ENCODE measurements around the gene NUTF2. TPM values are rescaled to one million over a fixed set of nuclear protein-coding genes. Genes with fewer than 3 reads are reported as not detected.

The NUTF2 gene
- total RNA-seq, 1 donor from 2014 or later = 87.6 TPM

- no peak for DNase-seq (ENCODE audit: low spot score)
Observed at GRCh38 chr16:67917140-67917851, 70.6 kb downstream of the NUTF2 start.

- no peak for DNase-seq (ENCODE audit: low spot score)
Observed at GRCh38 chr16:67917852-67918236, 71.1 kb downstream of the NUTF2 start.

- no peak for DNase-seq (ENCODE audit: low spot score)
Observed at GRCh38 chr16:67919622-67920221, 73.0 kb downstream of the NUTF2 start.

Other genes starting within 250 kb of the NUTF2 start
- gene CARMIL2, start 201.8 kb upstream of the NUTF2 start, total RNA-seq = 0.96 TPM
- 11.5 TPM for gene ACD, start 186.7 kb upstream of the NUTF2 start, total RNA-seq
- 3.9 TPM for gene PARD6A, start 186.0 kb upstream of the NUTF2 start, total RNA-seq
- gene ENKD1, start 180.2 kb upstream of the NUTF2 start, total RNA-seq = 11.4 TPM
- gene C16orf86, start 180.1 kb upstream of the NUTF2 start, total RNA-seq = 2.9 TPM
- gene GFOD2, start 127.6 kb upstream of the NUTF2 start, total RNA-seq = 16.7 TPM
- gene RANBP10, start 40.4 kb upstream of the NUTF2 start, total RNA-seq = 14.5 TPM
- 1.1 TPM for gene TSNAXIP1, start 40.0 kb upstream of the NUTF2 start, total RNA-seq
- 21.6 TPM for gene THAP11, start 4.6 kb upstream of the NUTF2 start, total RNA-seq
- gene CENPT, start 760 bp downstream of the NUTF2 start, total RNA-seq = 35.5 TPM
- 41.3 TPM for gene EDC4, start 26.1 kb downstream of the NUTF2 start, total RNA-seq
- gene NRN1L, start 38.0 kb downstream of the NUTF2 start, total RNA-seq = not detected
- 28.6 TPM for gene PSKH1, start 46.3 kb downstream of the NUTF2 start, total RNA-seq
- gene CTRL, start 84.9 kb downstream of the NUTF2 start, total RNA-seq = 1.3 TPM
- 53.8 TPM for gene PSMB10, start 89.9 kb downstream of the NUTF2 start, total RNA-seq
- 32.1 TPM for gene LCAT, start 97.2 kb downstream of the NUTF2 start, total RNA-seq
- gene SLC12A4, start 121.7 kb downstream of the NUTF2 start, total RNA-seq = 113 TPM
- 0.16 TPM for gene DPEP3, start 133.6 kb downstream of the NUTF2 start, total RNA-seq
- gene DPEP2, start 152.6 kb downstream of the NUTF2 start, total RNA-seq = 1.5 TPM
- gene DPEP2NB, start 169.0 kb downstream of the NUTF2 start, total RNA-seq = not detected
- 7.8 TPM for gene DDX28, start 176.3 kb downstream of the NUTF2 start, total RNA-seq
- gene DUS2, start 176.4 kb downstream of the NUTF2 start, total RNA-seq = 17.4 TPM
- gene NFATC3, start 238.4 kb downstream of the NUTF2 start, total RNA-seq = 38.2 TPM